DMS114 treated with DMSO at 0.1 percent for 48 hours (cell line): Measurements from ENCODE around the gene CALM1.

Experiments used
- DNase-seq: peaks from one replicate; lab custom pipeline; 2025; ENCODE audit not compliant: unreplicated experiment; lab: John Stamatoyannopoulos, UW

CALM1 gene

DNA sequence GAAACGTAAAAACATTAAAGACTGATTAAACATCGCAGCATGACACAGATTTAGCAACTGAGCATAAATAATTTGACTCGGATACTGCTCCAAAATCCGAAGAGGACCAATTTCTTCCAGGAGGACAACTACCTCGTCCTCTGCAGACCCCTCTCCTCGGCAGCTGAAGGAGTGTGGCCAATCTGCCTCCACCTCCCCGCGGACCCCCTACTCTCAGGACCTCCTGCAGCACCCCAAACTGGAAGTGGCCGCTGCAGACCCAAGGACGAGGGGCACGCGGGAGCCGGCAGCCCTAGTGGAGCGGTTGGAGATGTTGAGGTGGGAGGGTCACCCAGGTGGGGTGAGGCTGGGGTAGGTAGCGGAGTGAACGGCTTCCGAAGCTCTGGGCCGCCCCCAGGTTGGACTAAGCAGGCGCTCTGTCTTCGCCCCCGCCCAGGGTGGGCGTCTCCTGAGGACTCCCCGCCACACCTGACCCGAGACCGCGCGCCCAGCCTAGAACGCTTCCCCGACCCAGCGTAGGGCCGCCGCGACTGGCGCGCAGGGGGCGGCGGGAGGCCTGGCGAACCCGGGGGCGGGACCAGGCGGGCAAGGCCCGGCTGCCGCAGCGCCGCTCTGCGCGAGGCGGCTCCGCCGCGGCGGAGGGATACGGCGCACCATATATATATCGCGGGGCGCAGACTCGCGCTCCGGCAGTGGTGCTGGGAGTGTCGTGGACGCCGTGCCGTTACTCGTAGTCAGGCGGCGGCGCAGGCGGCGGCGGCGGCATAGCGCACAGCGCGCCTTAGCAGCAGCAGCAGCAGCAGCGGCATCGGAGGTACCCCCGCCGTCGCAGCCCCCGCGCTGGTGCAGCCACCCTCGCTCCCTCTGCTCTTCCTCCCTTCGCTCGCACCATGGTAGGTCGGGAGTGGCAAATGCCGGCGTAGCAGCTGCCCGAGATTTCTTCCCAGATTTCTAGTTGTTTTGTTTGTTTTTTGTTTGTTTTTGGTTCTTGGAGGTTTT lies at the start of gene CALM1:
TSS of gene CALM1 (plus strand) at position 689 of the 999 bp plus-strand sequence. CDS start at position 891, 202 bp downstream.
- DNase-seq, result peak; percentile 55

DNA sequence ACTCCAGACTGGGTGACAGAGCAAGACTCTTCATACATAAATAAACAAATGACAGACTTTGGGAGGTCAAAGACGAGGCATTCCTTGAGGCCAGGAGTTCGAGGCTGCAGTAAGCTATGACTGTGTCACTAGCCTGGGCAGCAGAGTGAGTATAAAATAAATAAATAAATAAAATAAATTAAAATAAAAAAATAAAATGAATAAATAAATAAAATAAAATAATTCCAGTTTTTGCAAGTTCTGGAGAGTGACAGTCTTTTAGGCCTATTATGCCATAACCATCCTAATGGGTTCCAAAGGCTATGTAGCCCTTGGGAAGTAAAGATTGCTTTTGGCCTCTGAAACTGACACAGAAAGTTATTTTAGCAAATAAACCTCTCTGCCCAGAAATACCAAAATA lies 48.6 kb upstream of the CALM1 start:
- DNase-seq, result no peak

GRCh38 chr14:90349739-90350138 lies 47.1 kb upstream of the CALM1 start:
- DNase-seq, result no peak

DNA sequence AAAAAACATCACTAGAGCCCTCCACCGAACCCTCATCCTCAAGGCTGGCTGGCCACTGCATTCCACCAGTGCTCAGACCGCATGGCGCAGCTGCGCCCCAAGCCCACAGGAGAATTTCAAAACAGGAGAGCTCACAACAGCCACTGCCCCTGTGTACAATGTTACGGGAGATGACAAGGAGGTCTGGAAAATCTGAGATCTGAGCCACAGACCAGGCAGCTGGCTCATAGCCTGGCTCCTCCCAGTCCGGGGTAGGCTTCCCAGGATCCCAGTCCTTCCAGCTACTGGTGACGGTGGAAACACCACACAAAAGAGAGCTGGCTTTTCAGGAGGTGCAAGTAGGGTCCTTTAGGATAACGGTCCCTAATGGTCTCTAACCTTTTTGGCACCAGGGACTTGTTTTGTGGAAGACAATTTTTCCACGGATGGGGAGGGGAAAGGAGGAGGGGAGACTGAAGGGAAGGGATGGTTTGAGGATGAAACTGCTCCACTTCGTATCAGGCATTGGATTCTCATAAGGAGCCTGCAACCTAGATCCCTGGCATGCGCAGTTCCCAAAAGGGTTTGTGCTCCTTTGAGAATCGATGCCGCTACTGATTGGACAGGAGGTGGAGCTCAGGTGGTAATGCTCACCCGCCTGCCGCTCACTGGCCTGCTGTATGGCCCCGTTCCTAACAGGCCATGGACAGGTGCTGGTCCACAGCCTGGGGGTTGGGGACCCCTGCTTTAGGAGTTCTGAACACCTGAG lies 42.1 kb upstream of the CALM1 start:
- DNase-seq, result no peak

GRCh38 chr14:90355540-90356518 lies 41.0 kb upstream of the CALM1 start:
- DNase-seq, result no peak

DNA sequence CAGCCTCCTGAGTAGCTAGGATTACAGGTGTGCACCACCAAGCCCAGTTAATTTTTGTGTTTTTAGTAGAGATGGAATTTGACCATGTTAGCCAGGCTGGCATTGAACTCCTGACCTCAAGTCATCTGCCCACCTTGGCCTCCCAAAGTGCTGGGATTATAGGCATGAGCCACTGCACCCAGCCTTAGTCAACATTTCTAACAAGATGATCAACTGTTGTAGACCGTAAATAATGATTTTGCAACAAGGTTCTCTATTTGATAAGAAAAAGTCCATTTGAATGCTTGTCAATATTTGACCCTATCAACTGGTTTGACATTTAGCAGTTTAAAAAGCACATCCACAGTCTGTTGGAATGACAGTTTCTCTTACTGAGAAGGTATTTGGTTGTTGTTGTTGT lies 39.9 kb upstream of the CALM1 start:
- DNase-seq, result no peak

DNA sequence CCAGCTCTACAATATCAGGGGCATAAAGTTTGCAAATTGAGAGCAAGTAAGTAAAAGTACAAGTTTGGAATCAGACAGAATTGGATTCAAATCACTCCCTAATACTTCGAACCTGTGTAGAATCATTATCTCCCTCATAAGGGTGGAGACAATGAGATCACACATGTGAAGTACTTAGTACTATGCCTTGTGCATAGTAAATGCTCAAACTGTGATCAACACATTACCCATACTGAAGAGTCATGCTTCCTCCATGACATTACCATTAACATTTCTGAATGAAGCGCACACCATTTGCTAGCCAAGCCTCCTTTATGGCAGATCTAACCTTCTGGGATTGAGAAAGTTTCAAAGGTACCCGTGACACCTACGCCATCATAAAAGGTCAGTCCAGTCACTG lies 38.5 kb upstream of the CALM1 start:
- no peak for DNase-seq

DNA sequence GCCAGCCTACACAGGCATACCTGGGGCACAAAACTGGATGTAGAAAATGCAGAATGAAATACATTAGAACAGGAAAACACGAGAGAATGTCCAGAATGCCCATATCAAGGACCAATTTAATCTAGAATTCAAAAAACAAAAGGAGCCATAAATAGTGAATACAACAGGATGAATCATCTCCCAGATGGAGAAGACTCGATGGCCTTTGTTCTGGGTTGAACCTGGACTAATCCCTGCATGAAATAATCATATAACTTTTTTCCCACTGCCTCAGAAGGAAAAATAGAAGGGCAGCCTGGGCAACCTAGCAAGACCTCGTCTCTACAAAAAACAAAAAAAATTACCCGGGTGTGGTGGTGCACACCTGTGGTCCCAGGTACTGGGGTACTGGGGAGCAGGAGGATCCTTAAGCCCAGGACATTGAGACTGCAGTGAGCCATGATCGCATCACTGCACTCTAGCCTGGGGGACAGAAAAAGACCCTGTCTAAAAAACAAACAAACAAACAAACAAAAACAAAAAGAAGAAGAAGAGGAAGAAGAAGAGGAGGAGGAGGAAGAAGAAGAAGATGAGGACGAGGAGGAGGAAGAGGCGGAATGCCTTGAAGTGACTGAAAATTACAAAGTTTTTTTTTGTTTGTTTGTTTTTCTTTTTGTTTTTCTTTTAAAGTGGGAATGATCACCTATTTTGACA lies 34.8 kb upstream of the CALM1 start:
- no peak for DNase-seq

DNA sequence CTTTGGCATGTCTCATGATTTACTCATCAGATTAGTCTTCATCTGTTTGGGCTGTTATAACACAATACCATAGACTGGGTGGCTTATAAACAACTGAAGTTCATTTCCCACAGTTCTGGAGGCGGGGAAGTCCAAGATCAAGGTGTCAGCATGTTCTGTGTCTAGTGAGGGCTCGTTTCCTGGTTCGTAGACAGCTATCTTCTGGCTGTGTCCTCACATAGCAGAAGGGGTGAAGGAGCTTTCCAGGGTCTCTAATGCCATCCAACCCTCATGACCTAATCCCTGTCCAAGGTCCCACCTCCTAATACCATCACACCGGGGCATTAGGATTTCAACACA lies 34.3 kb upstream of the CALM1 start:
- DNase-seq, result no peak

DNA sequence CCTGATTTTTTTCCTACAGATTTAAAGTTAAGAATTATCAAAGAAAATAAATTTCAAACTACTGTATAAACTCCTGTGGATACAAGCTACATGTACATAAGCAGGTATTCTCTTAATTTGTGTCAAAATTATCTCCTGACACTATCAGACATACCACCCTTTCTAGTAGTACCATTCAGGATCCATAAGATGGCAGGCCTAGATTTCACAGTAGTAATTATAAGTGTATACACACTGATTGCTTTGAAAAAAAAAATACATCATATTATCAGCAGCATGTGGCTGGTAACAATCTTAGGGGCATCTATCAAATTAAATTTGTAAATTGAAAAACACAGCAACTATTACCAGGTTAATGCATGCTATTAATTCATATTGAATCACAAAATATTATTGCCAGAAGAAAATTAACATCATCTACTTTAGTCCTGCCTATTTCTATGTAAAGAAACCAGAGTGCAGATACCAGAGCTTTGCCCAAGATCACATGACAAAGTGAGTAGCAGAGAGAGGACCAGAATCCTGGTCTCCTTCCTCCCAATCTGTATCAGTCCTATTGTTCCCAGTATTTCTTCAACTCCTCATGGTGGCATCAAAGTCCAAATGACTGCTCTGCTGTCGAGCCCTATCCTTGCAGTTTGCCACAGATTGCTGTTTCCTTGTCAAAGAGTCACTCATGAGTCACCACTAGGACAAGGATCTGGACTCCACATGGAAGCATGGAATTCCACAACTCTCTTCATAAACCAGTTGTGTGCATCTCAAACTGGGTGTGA lies 27.7 kb upstream of the CALM1 start:
- DNase-seq, result no peak

- no peak for DNase-seq
These were observed 22.9 kb upstream of the CALM1 start for GRCh38 chr14:90373887-90374286.

GRCh38 chr14:90374813-90375212 lies 22.0 kb upstream of the CALM1 start:
- no peak for DNase-seq

DNA sequence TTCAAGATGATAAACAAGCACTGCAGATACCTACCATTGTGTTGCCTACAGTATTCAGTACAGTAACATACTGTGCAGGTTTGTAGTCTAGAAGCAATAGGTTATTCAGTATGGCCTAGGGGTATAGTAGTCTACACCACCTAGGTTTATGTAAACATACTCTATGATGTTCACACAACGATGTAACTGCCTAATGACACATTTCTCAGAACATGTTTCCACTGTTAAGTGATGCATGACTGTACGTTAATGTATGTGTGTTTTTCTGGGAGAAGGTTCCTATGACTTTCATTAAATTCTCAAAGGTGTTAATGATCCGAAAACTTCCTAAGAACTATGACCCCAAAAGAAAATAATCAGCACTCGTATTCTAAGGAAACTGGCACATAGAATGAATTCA lies 20.9 kb upstream of the CALM1 start:
- DNase-seq, result no peak

GRCh38 chr14:90378249-90378648 lies 18.6 kb upstream of the CALM1 start:
- DNase-seq, result no peak

- no peak for DNase-seq
These were observed 17.7 kb upstream of the CALM1 start for GRCh38 chr14:90379106-90379505.

- DNase-seq, result no peak
These were observed 15.6 kb upstream of the CALM1 start for GRCh38 chr14:90381011-90381786.

GRCh38 chr14:90381999-90382451 lies 14.8 kb upstream of the CALM1 start:
- DNase-seq, result no peak

- DNase-seq, result no peak
These were observed 14.2 kb upstream of the CALM1 start for GRCh38 chr14:90382491-90383125.
